Panc1 (cell line): ENCODE data around the gene LPIN2.
"Not testable (repeated sequence)": the region's sequence is repeated elsewhere in the genome, so short reads cannot be mapped to it uniquely, and the experiment has no call there.

Experiments
- CTCF ChIP-seq: fragments of 450-650 bp; IDR thresholded peaks from 2 replicates; pipeline ENCODE4 v1.5.1; 2017; ENCODE audit warnings: mild to moderate bottlenecking
- POLR2AphosphoS5 ChIP-seq: IDR thresholded peaks from 2 replicates; pipeline ENCODE4 v1.6.1; 2012; ENCODE audit warnings: mild to moderate bottlenecking, low read depth, low read length, moderate library complexity
- REST ChIP-seq, 2 experiments: IDR thresholded peaks; 2 replicates each; pipeline ENCODE4 v1.6.1; 2011 to 2012; ENCODE audit warnings: low read depth in 2 of 2, control low read depth in 1 of 2, low read length in 1 of 2, mild to moderate bottlenecking in 1 of 2, moderate library complexity in 1 of 2; ENCODE audit not compliant: insufficient read depth in 1 of 2
- SIN3A ChIP-seq: IDR thresholded peaks from 2 replicates; pipeline ENCODE4 v1.6.1; 2012; ENCODE audit warnings: low read depth, mild to moderate bottlenecking, low read length, moderate library complexity, borderline replicate concordance; ENCODE audit not compliant: insufficient read depth
- TCF7L2 ChIP-seq: IDR thresholded peaks from 2 replicates; pipeline ENCODE4 v1.6.1; 2011; ENCODE audit warnings: mild to moderate bottlenecking, low read depth, low read length, inconsistent platforms

- TF ChIP-seq REST (IDR thresholded peaks at IDR 0.05; ENCODE audit: insufficient read depth in 1 of 2, low read depth in 2 of 2, low read length in 1 of 2); POLR2AphosphoS5; CTCF; TCF7L2; SIN3A: not testable (repeated sequence)
These were observed 15.2 kb upstream of the LPIN2 start for GRCh38 chr18:3028115-3028514.
